GM23338 (cell line): Measurements from ENCODE around the gene CPA3. TPM values are rescaled to one million over a fixed set of nuclear protein-coding genes. Genes with fewer than 3 reads are reported as not detected.

Source experiments
- ATAC-seq: fragments of 200-7000 bp; cut with Tn5 transposase; 3 replicates; pipeline ENCODE4 v1.9.1; 2020
- DNase-seq: peaks from one replicate; pipeline ENCODE4 v3.0.0-alpha.2; 2015; ENCODE audit warnings: low spot score
- H2AFZ ChIP-seq: fragments of 200-600 bp; sonication (generic); 2 replicates; pipeline ENCODE4 v1.8.0; 2016; ENCODE audit warnings: antibody characterized with exemption, mild to moderate bottlenecking, moderate library complexity
- H3F3A ChIP-seq: fragments of 200-600 bp; sonication (generic); replicated peaks from 2 replicates; pipeline ENCODE4 v1.8.0; 2017; ENCODE audit warnings: antibody characterized with exemption, mixed run types, low read depth
- H3K27ac ChIP-seq: fragments of 200-600 bp; sonication (generic); 2 replicates; pipeline ENCODE4 v1.6.1; 2016; ENCODE audit warnings: low read depth
- H3K27me3 ChIP-seq: fragments of 200-600 bp; sonication (generic); 2 replicates; pipeline ENCODE4 v1.8.0; 2016; ENCODE audit warnings: mild to moderate bottlenecking, mixed run types, moderate library complexity; ENCODE audit not compliant: insufficient read depth
- H3K36me3 ChIP-seq: fragments of 200-600 bp; sonication (generic); 2 replicates; pipeline ENCODE4 v1.8.0; 2016; ENCODE audit warnings: mild to moderate bottlenecking; ENCODE audit not compliant: insufficient read depth
- H3K4me1 ChIP-seq: fragments of 200-600 bp; sonication (generic); 2 replicates; pipeline ENCODE4 v1.8.0; 2016; ENCODE audit warnings: mild to moderate bottlenecking, moderate library complexity; ENCODE audit not compliant: insufficient read depth
- H3K4me2 ChIP-seq: fragments of 200-600 bp; sonication (generic); 2 replicates; pipeline ENCODE4 v1.7.1; 2017; ENCODE audit warnings: mixed run types
- H3K4me3 ChIP-seq: fragments of 200-600 bp; sonication (generic); 2 replicates; pipeline ENCODE4 v1.6.1; 2016; ENCODE audit warnings: mixed run types
- H3K79me2 ChIP-seq: fragments of 200-600 bp; sonication (generic); replicated peaks from 2 replicates; pipeline ENCODE4 v1.8.0; 2017; ENCODE audit warnings: mild to moderate bottlenecking; ENCODE audit not compliant: insufficient read depth
- H3K9me2 ChIP-seq: fragments of 200-600 bp; sonication (generic); 2 replicates; pipeline ENCODE4 v1.8.0; 2017; ENCODE audit not compliant: insufficient read depth
- H4K20me1 ChIP-seq: fragments of 200-600 bp; sonication (generic); replicated peaks from 2 replicates; pipeline ENCODE4 v1.8.0; 2017; ENCODE audit warnings: mild to moderate bottlenecking; ENCODE audit not compliant: insufficient read depth
- H3K27ac Mint-ChIP-seq: 2 replicates; pipeline ENCODE4 v1.8.0; 2020; ENCODE audit warnings: inconsistent platforms, mild to moderate bottlenecking, moderate library complexity, mixed read lengths
- H3K27me3 Mint-ChIP-seq: 3 replicates; pipeline ENCODE4 v1.8.0; 2022; ENCODE audit warnings: low read depth, mild to moderate bottlenecking, moderate library complexity, mixed read lengths, inconsistent platforms; ENCODE audit not compliant: insufficient read depth, poor library complexity
- H3K36me3 Mint-ChIP-seq: 3 replicates; pipeline ENCODE4 v1.8.0; 2021; ENCODE audit warnings: low read depth, mild to moderate bottlenecking, inconsistent platforms, moderate library complexity, mixed read lengths
- H3K4me1 Mint-ChIP-seq: 3 replicates; pipeline ENCODE4 v1.8.0; 2020; ENCODE audit warnings: mild to moderate bottlenecking, inconsistent platforms, mixed read lengths
- H3K4me3 Mint-ChIP-seq: 3 replicates; pipeline ENCODE4 v1.8.0; 2021; ENCODE audit warnings: moderate library complexity, mild to moderate bottlenecking, inconsistent platforms, mixed read lengths
- H3K9me3 Mint-ChIP-seq: 3 replicates; pipeline ENCODE4 v1.8.0; 2020; ENCODE audit warnings: moderate library complexity, mild to moderate bottlenecking, inconsistent platforms, mixed read lengths
- JUNB ChIP-seq: IDR thresholded peaks from one replicate; pipeline ENCODE4 v1.6.1; 2016; ENCODE audit warnings: antibody characterized with exemption; ENCODE audit not compliant: unreplicated experiment
- NANOG ChIP-seq: IDR thresholded peaks from 2 replicates; pipeline ENCODE4 v1.6.1; 2016; ENCODE audit warnings: antibody characterized with exemption, borderline replicate concordance
- POLR2AphosphoS5 ChIP-seq: IDR thresholded peaks from 2 replicates; pipeline ENCODE4 v1.6.1; 2016; ENCODE audit warnings: antibody characterized with exemption, low read depth
- REST ChIP-seq: IDR thresholded peaks from one replicate; pipeline ENCODE4 v1.6.1; 2018; ENCODE audit warnings: antibody characterized with exemption; ENCODE audit not compliant: unreplicated experiment
- ZNF114 ChIP-seq: fragments of 250-450 bp; sonication (Bioruptor Pico); IDR thresholded peaks from 2 replicates; pipeline ENCODE4 v1.5.0; 2020; ENCODE audit warnings: mild to moderate bottlenecking, moderate library complexity
- polyA plus RNA-seq: library from polyadenylated mRNA; unstranded; fragments of >200 nt; fragmentation: Nextera tagmentation; extraction: Ambion mirVana; gene quantifications from 2 replicates; pipeline ENCODE4 v1.2.1, GENCODE V29; 2016
- total RNA-seq: library from RNA; depleted of rRNA; stranded (reverse); fragments of >200 nt; shearing (Covaris generic); gene quantifications from 2 replicates; pipeline ENCODE4 v1.2.3, GENCODE V29; 2014
- TF ChIP-seq, protein P1 (sequence below): fragments of 250-450 bp; sonication (Bioruptor Pico); IDR thresholded peaks from 2 replicates; pipeline ENCODE4 v1.5.0; 2020; ENCODE audit warnings: mild to moderate bottlenecking, moderate library complexity

The CPA3 gene
- total and polyA plus RNA-seq, 2 experiments from 2014 or later: not detected

GRCh38 chr3:148884261-148884660, 19.2 kb downstream of the CPA3 start:
- Mint-ChIP-seq H3K4me1 (no peaks in the 10 kb centered on the region), H3K27me3 (peaks cover 2% of the 10 kb centered on the region), H3K27ac (no peak overlapping the region), H3K36me3 (no peaks in the 10 kb centered on the region), H3K9me3 (no peaks in the 10 kb centered on the region), H3K4me3 (no peak overlapping the region)
- H3K27me3 ChIP-seq: no peaks in the 10 kb centered on the region
- TF ChIP-seq, protein P1, sequence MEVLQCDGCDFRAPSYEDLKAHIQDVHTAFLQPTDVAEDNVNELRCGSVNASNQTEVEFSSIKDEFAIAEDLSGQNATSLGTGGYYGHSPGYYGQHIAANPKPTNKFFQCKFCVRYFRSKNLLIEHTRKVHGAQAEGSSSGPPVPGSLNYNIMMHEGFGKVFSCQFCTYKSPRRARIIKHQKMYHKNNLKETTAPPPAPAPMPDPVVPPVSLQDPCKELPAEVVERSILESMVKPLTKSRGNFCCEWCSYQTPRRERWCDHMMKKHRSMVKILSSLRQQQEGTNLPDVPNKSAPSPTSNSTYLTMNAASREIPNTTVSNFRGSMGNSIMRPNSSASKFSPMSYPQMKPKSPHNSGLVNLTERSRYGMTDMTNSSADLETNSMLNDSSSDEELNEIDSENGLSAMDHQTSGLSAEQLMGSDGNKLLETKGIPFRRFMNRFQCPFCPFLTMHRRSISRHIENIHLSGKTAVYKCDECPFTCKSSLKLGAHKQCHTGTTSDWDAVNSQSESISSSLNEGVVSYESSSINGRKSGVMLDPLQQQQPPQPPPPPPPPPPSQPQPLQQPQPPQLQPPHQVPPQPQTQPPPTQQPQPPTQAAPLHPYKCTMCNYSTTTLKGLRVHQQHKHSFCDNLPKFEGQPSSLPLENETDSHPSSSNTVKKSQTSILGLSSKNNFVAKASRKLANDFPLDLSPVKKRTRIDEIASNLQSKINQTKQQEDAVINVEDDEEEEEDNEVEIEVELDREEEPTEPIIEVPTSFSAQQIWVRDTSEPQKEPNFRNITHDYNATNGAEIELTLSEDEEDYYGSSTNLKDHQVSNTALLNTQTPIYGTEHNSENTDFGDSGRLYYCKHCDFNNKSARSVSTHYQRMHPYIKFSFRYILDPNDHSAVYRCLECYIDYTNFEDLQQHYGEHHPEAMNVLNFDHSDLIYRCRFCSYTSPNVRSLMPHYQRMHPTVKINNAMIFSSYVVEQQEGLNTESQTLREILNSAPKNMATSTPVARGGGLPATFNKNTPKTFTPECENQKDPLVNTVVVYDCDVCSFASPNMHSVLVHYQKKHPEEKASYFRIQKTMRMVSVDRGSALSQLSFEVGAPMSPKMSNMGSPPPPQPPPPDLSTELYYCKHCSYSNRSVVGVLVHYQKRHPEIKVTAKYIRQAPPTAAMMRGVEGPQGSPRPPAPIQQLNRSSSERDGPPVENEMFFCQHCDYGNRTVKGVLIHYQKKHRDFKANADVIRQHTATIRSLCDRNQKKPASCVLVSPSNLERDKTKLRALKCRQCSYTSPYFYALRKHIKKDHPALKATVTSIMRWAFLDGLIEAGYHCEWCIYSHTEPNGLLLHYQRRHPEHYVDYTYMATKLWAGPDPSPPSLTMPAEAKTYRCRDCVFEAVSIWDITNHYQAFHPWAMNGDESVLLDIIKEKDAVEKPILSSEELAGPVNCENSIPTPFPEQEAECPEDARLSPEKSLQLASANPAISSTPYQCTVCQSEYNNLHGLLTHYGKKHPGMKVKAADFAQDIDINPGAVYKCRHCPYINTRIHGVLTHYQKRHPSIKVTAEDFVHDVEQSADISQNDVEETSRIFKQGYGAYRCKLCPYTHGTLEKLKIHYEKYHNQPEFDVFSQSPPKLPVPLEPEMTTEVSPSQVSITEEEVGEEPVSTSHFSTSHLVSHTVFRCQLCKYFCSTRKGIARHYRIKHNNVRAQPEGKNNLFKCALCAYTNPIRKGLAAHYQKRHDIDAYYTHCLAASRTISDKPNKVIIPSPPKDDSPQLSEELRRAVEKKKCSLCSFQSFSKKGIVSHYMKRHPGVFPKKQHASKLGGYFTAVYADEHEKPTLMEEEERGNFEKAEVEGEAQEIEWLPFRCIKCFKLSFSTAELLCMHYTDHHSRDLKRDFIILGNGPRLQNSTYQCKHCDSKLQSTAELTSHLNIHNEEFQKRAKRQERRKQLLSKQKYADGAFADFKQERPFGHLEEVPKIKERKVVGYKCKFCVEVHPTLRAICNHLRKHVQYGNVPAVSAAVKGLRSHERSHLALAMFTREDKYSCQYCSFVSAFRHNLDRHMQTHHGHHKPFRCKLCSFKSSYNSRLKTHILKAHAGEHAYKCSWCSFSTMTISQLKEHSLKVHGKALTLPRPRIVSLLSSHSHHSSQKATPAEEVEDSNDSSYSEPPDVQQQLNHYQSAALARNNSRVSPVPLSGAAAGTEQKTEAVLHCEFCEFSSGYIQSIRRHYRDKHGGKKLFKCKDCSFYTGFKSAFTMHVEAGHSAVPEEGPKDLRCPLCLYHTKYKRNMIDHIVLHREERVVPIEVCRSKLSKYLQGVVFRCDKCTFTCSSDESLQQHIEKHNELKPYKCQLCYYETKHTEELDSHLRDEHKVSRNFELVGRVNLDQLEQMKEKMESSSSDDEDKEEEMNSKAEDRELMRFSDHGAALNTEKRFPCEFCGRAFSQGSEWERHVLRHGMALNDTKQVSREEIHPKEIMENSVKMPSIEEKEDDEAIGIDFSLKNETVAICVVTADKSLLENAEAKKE (CRISPR knock-in tag): no peak
- TF ChIP-seq ZNF114 (CRISPR knock-in tag) (no peak), JUNB (no peak), NANOG (no peak), REST (no peak), POLR2AphosphoS5 (no peak)
- H3K4me1 ChIP-seq: no peaks in the 10 kb centered on the region
- DNase-seq (no peak), ATAC-seq (no peak)
- H2AFZ ChIP-seq: no peak overlapping the region
- no peaks in the 10 kb centered on the region for H3K9me2 ChIP-seq
- no peak overlapping the region for H3K4me2 ChIP-seq
- no peaks in the 10 kb centered on the region for H3K36me3 ChIP-seq
- no peaks in the 10 kb centered on the region for H3K79me2 ChIP-seq
- no peak overlapping the region for H3K27ac ChIP-seq
- H3F3A ChIP-seq: no peaks in the 10 kb centered on the region
- no peaks in the 10 kb centered on the region for H4K20me1 ChIP-seq
- H3K4me3 ChIP-seq: no peak overlapping the region
